Mesenchymal stem cell (in vitro differentiated cells and primary cell): ENCODE measurements around the gene CLN6.
"Not testable (repeated sequence)": the region's sequence is repeated elsewhere in the genome, so short reads cannot be mapped to it uniquely, and the experiment has no call there.

Source experiments
- DNase-seq: peaks from one replicate; pipeline ENCODE4 v3.0.0-alpha.2; 2013
- H2AFZ ChIP-seq: one replicate; pipeline ENCODE4 v1.6.1; 2013; ENCODE audit warnings: low read depth, mild to moderate bottlenecking, control low read depth, inconsistent platforms, low read length, moderate library complexity
- H2AK5ac ChIP-seq: 2 replicates; pipeline ENCODE4 v1.6.1; 2013; ENCODE audit warnings: low read length, moderate library complexity, mild to moderate bottlenecking, inconsistent platforms; ENCODE audit not compliant: severe bottlenecking
- H2BK120ac ChIP-seq: one replicate; pipeline ENCODE4 v1.6.1; 2013; ENCODE audit warnings: low read depth, mild to moderate bottlenecking, inconsistent platforms, low read length, moderate library complexity
- H2BK12ac ChIP-seq, 2 experiments: one replicate each; pipeline ENCODE4 v1.6.1; 2013; ENCODE audit warnings: inconsistent platforms in 2 of 2, low read length in 2 of 2, mild to moderate bottlenecking in 2 of 2, moderate library complexity in 2 of 2, control low read depth in 1 of 2
- H2BK15ac ChIP-seq: one replicate; pipeline ENCODE4 v1.6.1; 2013; ENCODE audit warnings: mild to moderate bottlenecking, low read depth, inconsistent platforms; ENCODE audit not compliant: poor library complexity, severe bottlenecking
- H2BK5ac ChIP-seq: 2 replicates; pipeline ENCODE4 v1.6.1; 2013; ENCODE audit warnings: low read depth, mild to moderate bottlenecking, low read length, control low read depth, inconsistent platforms; ENCODE audit not compliant: poor library complexity, severe bottlenecking
- H3K14ac ChIP-seq, 2 experiments: one replicate each; pipeline ENCODE4 v1.6.1; 2013; ENCODE audit warnings: inconsistent platforms in 2 of 2, low read length in 2 of 2, control low read depth in 1 of 2, mild to moderate bottlenecking in 1 of 2, moderate library complexity in 1 of 2
- H3K18ac ChIP-seq, 2 experiments: one replicate each; pipeline ENCODE4 v1.6.1; 2013; ENCODE audit warnings: inconsistent platforms in 2 of 2, low read length in 2 of 2, control low read depth in 1 of 2, low read depth in 1 of 2, mild to moderate bottlenecking in 1 of 2
- H3K23ac ChIP-seq, 2 experiments: one replicate each; pipeline ENCODE4 v1.6.1; 2013; ENCODE audit warnings: inconsistent platforms in 2 of 2, low read length in 2 of 2, mild to moderate bottlenecking in 2 of 2, moderate library complexity in 2 of 2, control low read depth in 1 of 2
- H3K27ac ChIP-seq: 2 replicates; pipeline ENCODE4 v1.5.1; 2013; ENCODE audit warnings: mild to moderate bottlenecking, moderate library complexity, low read length, control low read depth, inconsistent platforms; ENCODE audit not compliant: poor library complexity, severe bottlenecking
- H3K27me3 ChIP-seq, 2 experiments: 2 replicates each; pipeline versions ENCODE4 v1.6.1 to v1.7.0; 2013; ENCODE audit warnings: low read length in 2 of 2, mild to moderate bottlenecking in 2 of 2, moderate library complexity in 2 of 2, control low read depth in 1 of 2, inconsistent platforms in 1 of 2; ENCODE audit not compliant: control insufficient read depth in 1 of 2, insufficient read depth in 1 of 2
- H3K36me3 ChIP-seq, 2 experiments: 2 replicates each; pipeline versions ENCODE4 v1.6.1 to v1.7.0; 2013; ENCODE audit warnings: low read length in 2 of 2, control low read depth in 1 of 2, inconsistent platforms in 1 of 2, low read depth in 1 of 2, mild to moderate bottlenecking in 1 of 2; ENCODE audit not compliant: insufficient read depth in 2 of 2, control insufficient read depth in 1 of 2
- H3K4ac ChIP-seq, 2 experiments: one replicate each; pipeline ENCODE4 v1.6.1; 2013; ENCODE audit warnings: inconsistent platforms in 2 of 2, low read length in 2 of 2, mild to moderate bottlenecking in 2 of 2, moderate library complexity in 2 of 2, control low read depth in 1 of 2, low read depth in 1 of 2
- H3K4me1 ChIP-seq: 2 replicates; pipeline ENCODE4 v1.6.1; 2013; ENCODE audit warnings: low read depth, low read length, control low read depth; ENCODE audit not compliant: control insufficient read depth, insufficient read depth
- H3K4me2 ChIP-seq: 2 replicates; pipeline ENCODE4 v1.6.1; 2013; ENCODE audit warnings: low read length, mild to moderate bottlenecking, inconsistent platforms; ENCODE audit not compliant: poor library complexity, severe bottlenecking
- H3K4me3 ChIP-seq, 2 experiments: 2 replicates each; pipeline versions ENCODE4 v1.5.1 to v1.7.0; 2013; ENCODE audit warnings: low read length in 2 of 2, mild to moderate bottlenecking in 2 of 2, control low read depth in 1 of 2, low read depth in 1 of 2; ENCODE audit not compliant: insufficient read depth in 1 of 2
- H3K79me1 ChIP-seq: replicated peaks from 2 replicates; pipeline ENCODE4 v1.6.1; 2013; ENCODE audit warnings: mild to moderate bottlenecking, control low read depth, low read length, inconsistent platforms; ENCODE audit not compliant: poor library complexity, severe bottlenecking
- H3K9ac ChIP-seq: 2 replicates; pipeline ENCODE4 v1.7.0; 2013; ENCODE audit warnings: mild to moderate bottlenecking, low read length, moderate library complexity
- H3K9me3 ChIP-seq: 2 replicates; pipeline ENCODE4 v1.7.0; 2013; ENCODE audit warnings: mild to moderate bottlenecking, low read length; ENCODE audit not compliant: control insufficient read depth
- H4K8ac ChIP-seq: one replicate; pipeline ENCODE4 v1.6.1; 2013; ENCODE audit warnings: inconsistent platforms, mild to moderate bottlenecking, low read length, moderate library complexity
- H4K91ac ChIP-seq: one replicate; pipeline ENCODE4 v1.6.1; 2013; ENCODE audit warnings: mild to moderate bottlenecking, low read length, inconsistent platforms
- WGBS: methylation state at CpG from one replicate; pipeline ENCODE4 v1.1.7; 2013; ENCODE audit warnings: mixed read lengths; 5-methylcytosine and 5-hydroxymethylcytosine counted together

CLN6 gene

DNA sequence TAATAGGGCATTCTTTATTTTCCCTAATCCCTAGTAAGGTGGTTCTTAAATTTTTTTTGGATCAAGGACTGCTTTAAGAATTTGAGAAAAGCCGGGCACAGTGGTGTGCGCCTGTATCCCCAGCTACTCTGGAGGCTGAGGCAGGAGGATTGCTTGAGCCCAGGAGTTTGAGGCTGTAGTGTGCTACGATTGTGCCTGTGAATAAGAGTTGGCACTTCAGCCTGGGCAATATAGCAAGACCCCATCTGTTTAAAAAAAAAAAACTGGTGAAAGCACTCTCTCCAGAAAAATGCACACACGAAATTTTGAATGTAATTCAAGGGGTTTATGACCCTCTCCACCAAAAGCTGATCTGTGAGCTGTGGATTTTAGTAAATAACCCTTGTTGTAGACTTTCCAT, 56.4 kb downstream of the CLN6 start:
- Histone ChIP-seq H3K9me3 (no peaks in the 10 kb centered on the region), H3K18ac (no peak overlapping the region), H4K8ac (no peak overlapping the region), H4K91ac (no peak overlapping the region), H3K4ac (no peak overlapping the region), H3K27ac (no peak overlapping the region), H2BK120ac (no peak overlapping the region), H2BK15ac (no peak overlapping the region), H3K14ac (no peak overlapping the region), H3K27me3 (no peaks in the 10 kb centered on the region), H3K79me1 (peaks cover 15% of the 10 kb centered on the region), H3K9ac (no peak overlapping the region), H3K23ac (no peak overlapping the region), H3K36me3 (peaks cover 0 to 72% of the 10 kb centered on the region in 2 experiments), H3K4me1 (no peaks in the 10 kb centered on the region), H2AK5ac (no peak overlapping the region), H2BK12ac (no peak overlapping the region), H2AFZ (no peak overlapping the region), H3K4me2 (no peak overlapping the region), H2BK5ac (no peak overlapping the region), H3K4me3 (no peak overlapping the region)
- 98% methylated on average over 3 of the region's 4 CpGs for WGBS
- no peak for DNase-seq

DNA sequence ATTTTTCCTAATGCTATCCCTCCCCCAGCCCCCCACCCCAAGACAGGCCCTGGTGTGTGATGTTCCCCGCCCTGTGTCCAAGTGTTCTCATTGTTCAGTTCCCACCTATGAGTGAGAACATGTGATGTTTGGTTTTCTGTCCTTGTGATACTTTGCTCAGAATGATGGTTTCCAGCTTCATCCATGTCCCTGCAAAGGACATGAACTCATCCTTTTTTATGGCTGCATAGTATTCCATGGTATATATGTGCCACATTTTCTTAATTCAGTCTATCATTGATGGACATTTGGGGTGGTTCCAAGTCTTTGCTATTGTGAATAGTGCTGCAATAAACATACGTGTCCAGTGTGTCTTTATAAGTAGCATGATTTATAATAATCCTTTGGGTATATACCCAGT, 57.5 kb downstream of the CLN6 start:
- WGBS, result 25% methylated on average over 1 of the region's 2 CpGs
- H3K9me3 ChIP-seq, H3K4me3 ChIP-seq, H3K23ac ChIP-seq, H2BK5ac ChIP-seq, DNase-seq, H3K4ac ChIP-seq, H3K27ac ChIP-seq, H2BK120ac ChIP-seq, H3K18ac ChIP-seq, H3K4me1 ChIP-seq, H3K9ac ChIP-seq, H3K14ac ChIP-seq, H4K91ac ChIP-seq, H2AFZ ChIP-seq, H2BK12ac ChIP-seq, H3K27me3 ChIP-seq, H4K8ac ChIP-seq, H2BK15ac ChIP-seq, H3K4me2 ChIP-seq, H2AK5ac ChIP-seq: not testable (repeated sequence)
- peaks cover 15% of the 10 kb centered on the region for H3K79me1 ChIP-seq
- peaks cover 0 to 62% of the 10 kb centered on the region in 2 experiments for H3K36me3 ChIP-seq

- Histone ChIP-seq H2AK5ac (no peak overlapping the region), H3K79me1 (peaks cover 16% of the 10 kb centered on the region), H3K4me2 (no peak overlapping the region), H2BK15ac (no peak overlapping the region), H2BK5ac (no peak overlapping the region), H3K27me3 (no peaks in the 10 kb centered on the region), H3K27ac (no peak overlapping the region), H3K9ac (no peak overlapping the region), H2AFZ (no peak overlapping the region), H3K18ac (no peak overlapping the region), H3K4ac (no peak overlapping the region), H4K91ac (no peak overlapping the region), H3K23ac (no peak overlapping the region), H4K8ac (no peak overlapping the region), H3K14ac (no peak overlapping the region), H3K36me3 (peaks cover 7 to 57% of the 10 kb centered on the region in 2 experiments), H2BK120ac (no peak overlapping the region), H3K9me3 (no peaks in the 10 kb centered on the region), H2BK12ac (no peak overlapping the region), H3K4me3 (no peak overlapping the region), H3K4me1 (no peaks in the 10 kb centered on the region)
- WGBS, result 87% methylated on average over 4 of the region's 4 CpGs
- no peak for DNase-seq
Measured at GRCh38 chr15:68166847-68167246, 62.7 kb downstream of the CLN6 start.

DNA sequence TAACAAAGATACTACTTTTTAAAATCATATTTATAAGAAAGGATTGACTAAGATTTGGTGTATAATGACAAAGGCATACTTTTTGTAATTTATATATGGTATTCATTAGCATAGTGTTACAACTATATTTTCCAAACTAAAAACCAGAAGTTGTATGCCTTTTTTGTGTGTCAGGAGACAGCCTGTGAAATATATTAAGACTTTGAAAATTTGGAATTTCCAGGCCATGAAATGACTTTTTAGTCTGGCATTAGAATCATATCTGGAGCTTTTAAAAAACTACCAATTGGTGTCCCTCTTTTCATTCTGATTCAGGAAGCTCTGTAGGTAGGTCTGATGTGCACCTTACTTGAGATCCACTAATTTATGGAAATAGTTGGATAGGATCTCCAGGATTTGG, 66.3 kb downstream of the CLN6 start:
- Histone ChIP-seq H3K18ac (no peak overlapping the region), H4K8ac (no peak overlapping the region), H2BK15ac (no peak overlapping the region), H3K9ac (no peak overlapping the region), H3K79me1 (peaks cover 16% of the 10 kb centered on the region), H3K23ac (no peak overlapping the region), H3K27ac (no peak overlapping the region), H3K4me2 (no peak overlapping the region), H2BK5ac (no peak overlapping the region), H3K4ac (no peak overlapping the region), H4K91ac (no peak overlapping the region), H3K27me3 (no peaks in the 10 kb centered on the region), H3K36me3 (peaks cover 10 to 61% of the 10 kb centered on the region in 2 experiments), H3K9me3 (no peaks in the 10 kb centered on the region), H2BK12ac (no peak overlapping the region), H2BK120ac (no peak overlapping the region), H2AFZ (no peak overlapping the region), H3K4me1 (no peaks in the 10 kb centered on the region), H2AK5ac (no peak overlapping the region), H3K4me3 (no peak overlapping the region), H3K14ac (no peak overlapping the region)
- DNase-seq, result no peak
